ENCODE results near the gene TBC1D14. TPM values are rescaled to one million over a fixed set of nuclear protein-coding genes. Genes with fewer than 3 reads are reported as not detected.
"Not testable (repeated sequence)": the region's sequence is repeated elsewhere in the genome, so short reads cannot be mapped to it uniquely, and the experiment has no call there.

Gene TBC1D14
- total and polyA plus RNA-seq, 3 donors from 2014 or later = 78.0 to 98.8 (median 87.6) TPM

DNA sequence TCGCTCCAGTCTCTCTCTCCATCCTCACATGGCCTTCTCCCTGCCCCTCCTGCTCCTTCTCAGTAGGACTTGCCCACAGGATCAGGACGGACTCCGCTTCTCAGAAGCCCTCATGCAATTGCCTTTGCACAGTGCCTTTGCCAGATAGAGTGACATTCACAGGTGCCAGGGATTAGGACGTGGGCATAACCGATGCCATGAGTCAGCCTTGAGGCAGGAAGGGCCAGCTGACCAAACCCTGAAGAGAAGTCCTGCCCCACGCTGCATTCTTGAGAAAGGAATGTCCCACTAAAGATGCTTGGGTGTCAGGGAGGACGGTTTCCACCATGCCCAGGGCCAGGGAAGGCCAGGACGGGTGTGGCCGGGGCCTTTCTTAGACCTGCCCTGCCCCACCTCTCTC is 164.8 kb downstream of the TBC1D14 start:
- Histone ChIP-seq H3K27ac (no peak overlapping the region), H3K9me3 (no peaks in the 10 kb centered on the region), H3K4me1 (peaks cover 5% of the 10 kb centered on the region), H3K27me3 (no peaks in the 10 kb centered on the region), H3K4me3 (no peak overlapping the region), H3K36me3 (ENCODE audit: low read depth, missing control alignments) (no peaks in the 10 kb centered on the region)
- TF ChIP-seq POLR2A (IDR thresholded peaks at IDR 0.05) (no peak), CTCF (IDR thresholded peaks at IDR 0.05) (no peak)
- 92 to 94% methylated on average over 8 to 9 of the region's 9 CpGs for WGBS, 2 donors
- intact Hi-C loops (cut with DNase I; ENCODE audit: low total_unique reads) = no loop called here
- DNase-seq = no peak

DNA sequence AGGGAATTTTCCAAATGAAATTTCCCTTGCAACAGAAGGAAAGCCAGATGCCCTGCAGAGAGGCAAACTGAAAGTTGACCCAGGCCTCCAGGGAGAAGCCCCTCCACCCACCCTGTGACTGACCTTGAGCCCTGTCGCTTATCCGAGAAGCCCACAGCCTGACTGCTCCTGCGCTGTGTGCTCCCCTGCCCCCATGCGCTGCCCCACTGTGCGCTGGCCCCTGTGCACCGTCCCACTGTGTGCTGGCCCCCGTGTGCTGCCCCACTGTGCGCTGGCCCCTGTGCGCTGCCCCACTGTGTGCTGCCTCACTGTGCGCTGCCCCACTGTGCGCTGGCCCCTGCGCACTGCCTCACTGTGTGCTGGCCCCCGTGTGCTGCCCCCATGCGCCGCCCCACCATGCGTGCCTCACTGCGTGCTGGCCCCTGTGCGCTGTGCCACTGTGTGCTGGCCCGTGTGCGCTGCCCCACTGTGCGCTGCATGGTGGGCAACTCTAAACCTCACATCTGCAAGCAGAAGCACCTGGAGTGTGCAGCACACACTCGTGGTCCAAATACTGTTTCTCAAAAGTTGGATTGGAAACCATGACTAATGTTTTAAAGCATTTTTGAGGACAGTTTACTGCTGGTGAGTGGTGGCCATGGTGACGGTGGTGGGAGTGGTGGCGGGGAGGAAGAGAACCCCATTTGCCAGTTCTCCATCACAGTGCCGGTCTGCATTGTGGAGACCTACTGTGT is 166.5 kb downstream of the TBC1D14 start:
- no peaks in the 10 kb centered on the region for H3K4me1 ChIP-seq
- DNase-seq = no peak
- H3K27ac ChIP-seq = no peak overlapping the region
- intact Hi-C loops (cut with DNase I; ENCODE audit: low total_unique reads) = no loop called here
- WGBS, 2 donors = 75 to 85% methylated on average over 23 to 25 of the region's 25 CpGs
- H3K27me3 ChIP-seq = no peaks in the 10 kb centered on the region
- H3K36me3 ChIP-seq (ENCODE audit: low read depth, missing control alignments) = no peaks in the 10 kb centered on the region
- H3K9me3 ChIP-seq = no peaks in the 10 kb centered on the region
- TF ChIP-seq CTCF (IDR thresholded peaks at IDR 0.05) (no peak), POLR2A (IDR thresholded peaks at IDR 0.05) (no peak)
- no peak overlapping the region for H3K4me3 ChIP-seq

DNA sequence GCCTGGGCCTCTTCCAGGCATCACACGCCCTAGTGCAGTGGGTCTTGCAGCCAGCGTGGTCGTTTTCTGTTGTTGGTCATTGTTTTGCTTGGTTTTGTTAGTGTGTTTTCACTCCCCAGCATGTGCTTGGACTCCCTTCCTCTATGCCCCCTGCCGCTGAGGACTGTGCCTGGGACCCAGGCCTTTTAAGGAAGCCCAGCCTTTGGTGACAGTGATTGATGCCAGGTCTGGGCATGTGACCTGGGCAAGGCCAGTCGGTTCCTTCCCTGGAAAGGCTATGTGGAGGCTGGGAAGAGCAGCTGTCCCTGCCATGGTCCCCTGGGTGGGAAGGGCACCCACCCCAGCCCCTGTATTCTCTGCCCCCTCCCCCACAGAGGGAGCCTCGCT is 167.1 kb downstream of the TBC1D14 start:
- DNase-seq = no peak
- H3K9me3 ChIP-seq = no peaks in the 10 kb centered on the region
- H3K27ac ChIP-seq = no peak overlapping the region
- 86 to 90% methylated on average over 6 of the region's 6 CpGs for WGBS, 2 donors
- no peaks in the 10 kb centered on the region for H3K27me3 ChIP-seq
- H3K4me1 ChIP-seq = no peaks in the 10 kb centered on the region
- no peak for TF ChIP-seq POLR2A (IDR thresholded peaks at IDR 0.05)
- TF ChIP-seq CTCF (IDR thresholded peaks at IDR 0.05) = no peak
- H3K36me3 ChIP-seq (ENCODE audit: low read depth, missing control alignments) = no peaks in the 10 kb centered on the region
- H3K4me3 ChIP-seq = no peak overlapping the region
- intact Hi-C loops (cut with DNase I; ENCODE audit: low total_unique reads) = no loop called here

DNA sequence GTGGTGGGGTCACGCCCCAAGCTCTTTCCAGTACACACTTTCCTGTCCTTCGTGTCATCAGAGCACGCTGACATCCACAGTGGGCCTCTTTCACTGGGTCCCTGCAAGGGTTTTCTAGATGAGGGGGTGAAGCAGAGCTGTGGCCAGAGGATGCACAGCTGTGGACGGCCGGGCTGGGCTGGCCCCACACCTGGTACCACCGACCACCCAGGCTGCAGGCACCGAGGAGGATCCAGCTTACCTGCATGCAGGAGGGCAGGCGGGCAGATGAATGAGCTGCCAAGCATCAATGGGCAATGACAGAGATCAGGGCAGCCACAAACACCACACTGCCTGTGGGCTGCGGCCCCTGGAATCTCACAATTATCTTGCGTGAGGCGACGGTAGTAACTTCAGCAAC is 167.7 kb downstream of the TBC1D14 start:
- no peak overlapping the region for H3K27ac ChIP-seq
- no peak for TF ChIP-seq POLR2A (IDR thresholded peaks at IDR 0.05)
- TF ChIP-seq CTCF (IDR thresholded peaks at IDR 0.05) = no peak
- no peak overlapping the region for H3K4me3 ChIP-seq
- H3K27me3 ChIP-seq = no peaks in the 10 kb centered on the region
- H3K4me1 ChIP-seq = no peaks in the 10 kb centered on the region
- DNase-seq = no peak
- intact Hi-C loops (cut with DNase I; ENCODE audit: low total_unique reads) = no loop called here
- no peaks in the 10 kb centered on the region for H3K9me3 ChIP-seq
- no peaks in the 10 kb centered on the region for H3K36me3 ChIP-seq (ENCODE audit: low read depth, missing control alignments)
- 92% methylated on average over 10 to 12 of the region's 12 CpGs for WGBS, 2 donors

DNA sequence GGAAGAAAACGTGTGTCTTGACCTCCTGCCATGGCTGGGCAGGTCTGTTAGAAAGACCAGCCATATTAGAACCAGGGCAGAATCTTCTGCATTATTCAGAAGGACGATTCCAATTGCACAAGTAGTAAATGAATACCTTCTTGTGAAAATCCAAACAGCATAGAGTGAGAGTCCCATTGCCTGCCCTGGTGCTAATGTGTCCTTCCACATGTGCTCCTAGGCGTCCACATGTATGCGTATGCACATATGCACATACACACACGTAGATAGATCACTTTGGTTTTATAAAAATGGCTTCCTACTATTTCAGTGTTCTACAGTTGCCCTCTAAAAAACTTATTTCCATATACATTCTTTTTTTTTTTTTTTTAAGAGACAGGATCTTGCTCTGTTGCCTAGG is 168.4 kb downstream of the TBC1D14 start:
- no peak for DNase-seq
- no peak overlapping the region for H3K4me3 ChIP-seq

DNA sequence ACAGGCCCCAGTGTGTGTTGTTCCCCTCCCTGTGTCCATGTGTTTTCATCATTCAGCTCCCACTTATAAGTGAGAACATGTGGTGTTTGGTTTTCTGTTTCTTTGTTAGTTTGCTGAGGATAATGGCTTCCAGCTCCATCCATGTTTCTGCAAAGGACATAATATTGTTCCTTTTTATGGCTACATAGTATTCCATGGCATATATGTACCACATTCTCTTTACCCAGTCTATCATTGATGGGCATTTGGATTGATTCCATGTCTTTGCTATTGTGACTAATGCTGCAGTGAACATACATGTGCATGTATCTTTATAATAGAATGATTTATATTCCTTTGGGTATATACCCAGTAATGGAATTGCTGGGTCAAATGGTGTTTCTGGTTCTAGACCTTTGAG is 169.9 kb downstream of the TBC1D14 start:
- H3K4me1 ChIP-seq; H3K4me3 ChIP-seq; H3K9me3 ChIP-seq; DNase-seq; H3K36me3 ChIP-seq (ENCODE audit: low read depth, missing control alignments); H3K27ac ChIP-seq; H3K27me3 ChIP-seq; intact Hi-C loops (cut with DNase I; ENCODE audit: low total_unique reads): not testable (repeated sequence)

More for the DNA sequence above, 168.4 kb downstream of the TBC1D14 start:
- WGBS, 2 donors = 95 to 97% methylated on average over 5 of the region's 5 CpGs
- Histone ChIP-seq H3K36me3 (ENCODE audit: low read depth, missing control alignments) (no peaks in the 10 kb centered on the region), H3K9me3 (no peaks in the 10 kb centered on the region), H3K27ac (no peak overlapping the region), H3K4me1 (no peaks in the 10 kb centered on the region), H3K27me3 (no peaks in the 10 kb centered on the region)
- intact Hi-C loops (cut with DNase I; ENCODE audit: low total_unique reads) = no loop called here
- TF ChIP-seq CTCF (IDR thresholded peaks at IDR 0.05) (no peak), POLR2A (IDR thresholded peaks at IDR 0.05) (no peak)

DNA sequence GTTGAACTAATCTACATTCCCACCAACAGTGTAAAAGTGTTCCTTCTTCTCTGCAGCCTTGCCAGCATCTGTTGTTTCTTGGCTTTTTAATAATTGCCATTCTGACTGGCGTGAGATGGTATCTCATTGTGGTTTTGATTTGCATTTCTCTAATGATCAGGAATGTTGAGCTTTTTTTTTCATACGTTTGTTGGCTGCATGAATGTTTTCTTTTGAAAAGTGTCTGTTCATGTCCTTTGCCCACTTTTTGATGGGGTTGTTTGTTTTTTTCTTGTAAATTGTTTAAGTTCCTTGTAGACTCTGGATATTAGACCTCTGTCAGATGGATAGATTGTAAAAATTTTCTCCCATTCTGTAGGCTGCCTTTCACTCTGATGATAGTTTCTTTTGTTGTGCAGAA is 170.3 kb downstream of the TBC1D14 start:
- H3K27ac ChIP-seq; H3K36me3 ChIP-seq (ENCODE audit: low read depth, missing control alignments); DNase-seq; H3K4me3 ChIP-seq; H3K4me1 ChIP-seq; H3K27me3 ChIP-seq; H3K9me3 ChIP-seq; intact Hi-C loops (cut with DNase I; ENCODE audit: low total_unique reads): not testable (repeated sequence)
- WGBS, 2 donors = 92 to 94% methylated on average over 2 of the region's 2 CpGs

All from testis (tissue), 3 donors.